ENCODE data around the gene GALNT10.

Gene GALNT10

GRCh38 chr5:154390746-154391359 lies 200.3 kb downstream of the GALNT10 start:
- FAIRE-seq (no peak), DNase-seq (ENCODE audit: extremely low spot score, insufficient read length, low read depth) (no peak)

GRCh38 chr5:154391788-154392187 lies 201.3 kb downstream of the GALNT10 start:
- FAIRE-seq (no peak), DNase-seq (ENCODE audit: extremely low spot score, insufficient read length, low read depth) (no peak)

- FAIRE-seq (no peak), DNase-seq (ENCODE audit: extremely low spot score, insufficient read length, low read depth) (no peak)
Observed at GRCh38 chr5:154393850-154394249, 203.3 kb downstream of the GALNT10 start.

GRCh38 chr5:154394307-154394706 lies 203.8 kb downstream of the GALNT10 start:
- DNase-seq (ENCODE audit: extremely low spot score, insufficient read length, low read depth) (no peak), FAIRE-seq (no peak)

- FAIRE-seq (peak; percentile 41), DNase-seq (ENCODE audit: extremely low spot score, insufficient read length, low read depth) (no peak)
Observed at GRCh38 chr5:154395407-154396106, 205.0 kb downstream of the GALNT10 start.

- no peak for DNase-seq (ENCODE audit: extremely low spot score, insufficient read length, low read depth)
- FAIRE-seq = no peak
Observed at GRCh38 chr5:154396128-154396527, 205.6 kb downstream of the GALNT10 start.

- no peak for DNase-seq (ENCODE audit: extremely low spot score, insufficient read length, low read depth)
- no peak for FAIRE-seq
Observed at GRCh38 chr5:154397652-154398406, 207.3 kb downstream of the GALNT10 start.

GRCh38 chr5:154400678-154401077 lies 210.1 kb downstream of the GALNT10 start:
- no peak for DNase-seq (ENCODE audit: extremely low spot score, insufficient read length, low read depth)
- no peak for FAIRE-seq

- FAIRE-seq = no peak
- no peak for DNase-seq (ENCODE audit: extremely low spot score, insufficient read length, low read depth)
Observed at GRCh38 chr5:154401355-154401754, 210.8 kb downstream of the GALNT10 start.

- FAIRE-seq (no peak), DNase-seq (ENCODE audit: extremely low spot score, insufficient read length, low read depth) (no peak)
Observed at GRCh38 chr5:154401931-154402330, 211.4 kb downstream of the GALNT10 start.

GRCh38 chr5:154402611-154403010 lies 212.1 kb downstream of the GALNT10 start:
- FAIRE-seq = no peak
- DNase-seq (ENCODE audit: extremely low spot score, insufficient read length, low read depth) = no peak

- no peak for FAIRE-seq
Observed at GRCh38 chr5:154403234-154403633, 212.7 kb downstream of the GALNT10 start.

GRCh38 chr5:154403776-154404387 lies 213.3 kb downstream of the GALNT10 start:
- FAIRE-seq (no peak), DNase-seq (ENCODE audit: extremely low spot score, insufficient read length, low read depth) (no peak)

More at GRCh38 chr5:154403234-154403633, 212.7 kb downstream of the GALNT10 start:
- DNase-seq (ENCODE audit: extremely low spot score, insufficient read length, low read depth) = no peak

- DNase-seq (ENCODE audit: extremely low spot score, insufficient read length, low read depth) (peak; percentile 82), FAIRE-seq (peak; percentile 91)
Observed at GRCh38 chr5:154405078-154405792, 214.7 kb downstream of the GALNT10 start.

GRCh38 chr5:154406231-154406630 lies 215.7 kb downstream of the GALNT10 start:
- FAIRE-seq = no peak
- no peak for DNase-seq (ENCODE audit: extremely low spot score, insufficient read length, low read depth)

- DNase-seq (ENCODE audit: extremely low spot score, insufficient read length, low read depth) (no peak), FAIRE-seq (no peak)
Observed at GRCh38 chr5:154406826-154407225, 216.3 kb downstream of the GALNT10 start.

- DNase-seq (ENCODE audit: extremely low spot score, insufficient read length, low read depth) (no peak), FAIRE-seq (no peak)
Observed at GRCh38 chr5:154408811-154409210, 218.3 kb downstream of the GALNT10 start.

- FAIRE-seq = no peak
Observed at GRCh38 chr5:154409230-154409840, 218.8 kb downstream of the GALNT10 start.

GRCh38 chr5:154410008-154410407 lies 219.5 kb downstream of the GALNT10 start:
- FAIRE-seq (no peak), DNase-seq (ENCODE audit: extremely low spot score, insufficient read length, low read depth) (no peak)

More at GRCh38 chr5:154409230-154409840, 218.8 kb downstream of the GALNT10 start:
- no peak for DNase-seq (ENCODE audit: extremely low spot score, insufficient read length, low read depth)

- no peak for FAIRE-seq
Observed at GRCh38 chr5:154410786-154411185, 220.3 kb downstream of the GALNT10 start.

More at GRCh38 chr5:154410786-154411185, 220.3 kb downstream of the GALNT10 start:
- DNase-seq (ENCODE audit: extremely low spot score, insufficient read length, low read depth) = no peak
